GM19438 (cell line): ENCODE measurements around the gene METTL25B.
"Not testable (repeated sequence)": the region's sequence is repeated elsewhere in the genome, so short reads cannot be mapped to it uniquely, and the experiment has no call there.

Experiments used
- ATAC-seq: cut with Tn5 transposase; IDR thresholded peaks from one replicate; pipeline ENCODE4 v1.9.1; 2021; ENCODE audit warnings: low read depth; ENCODE audit not compliant: unreplicated experiment

Gene METTL25B

DNA sequence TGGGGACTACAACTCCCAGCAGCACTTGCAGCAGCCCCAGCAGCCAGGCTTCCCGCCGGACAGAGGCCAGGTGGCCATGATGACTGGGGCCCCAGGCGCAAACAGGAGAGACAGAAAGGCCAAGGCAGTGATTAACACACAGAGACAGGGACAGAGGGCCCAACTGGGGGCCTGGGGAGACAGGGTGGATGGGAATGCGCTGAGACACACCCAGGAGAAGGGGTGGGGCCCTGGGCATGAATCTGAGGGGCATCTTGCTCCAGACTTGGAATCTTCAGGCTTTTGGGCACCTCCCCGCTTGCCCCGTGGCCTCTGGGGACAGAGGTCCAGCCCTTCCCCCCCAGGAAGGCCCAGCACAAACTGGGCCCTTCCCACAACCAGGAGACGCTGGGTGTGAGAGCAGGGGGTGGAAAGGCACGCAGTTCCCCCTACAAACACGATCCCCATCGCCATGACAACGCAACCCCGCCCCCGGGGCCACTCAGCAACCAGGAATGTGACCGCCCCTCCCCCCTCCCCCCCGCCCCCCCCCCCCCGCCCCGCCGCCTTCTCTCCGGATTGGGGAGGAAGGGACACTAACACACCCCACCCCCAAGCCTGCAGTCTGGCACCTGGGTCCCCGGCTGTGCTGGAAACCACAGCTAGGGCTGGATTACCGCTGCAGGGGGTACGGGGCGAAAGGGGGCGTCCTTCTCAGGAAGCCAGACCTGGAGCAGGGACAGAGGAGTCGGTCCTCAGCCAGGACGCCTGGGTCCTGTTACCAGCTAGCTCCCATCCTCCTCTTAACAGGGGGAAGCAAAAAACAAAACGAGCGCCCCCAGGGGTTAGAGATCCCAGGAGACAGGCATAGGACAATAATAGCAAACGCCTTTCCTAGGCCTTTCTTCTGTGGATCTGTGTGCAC is 18.7 kb downstream of the METTL25B start:
- no peak for ATAC-seq

- ATAC-seq = no peak
Observed at GRCh38 chr1:156747742-156748669, 19.7 kb downstream of the METTL25B start.

- no peak for ATAC-seq
Observed at GRCh38 chr1:156748670-156749418, 20.6 kb downstream of the METTL25B start.

DNA sequence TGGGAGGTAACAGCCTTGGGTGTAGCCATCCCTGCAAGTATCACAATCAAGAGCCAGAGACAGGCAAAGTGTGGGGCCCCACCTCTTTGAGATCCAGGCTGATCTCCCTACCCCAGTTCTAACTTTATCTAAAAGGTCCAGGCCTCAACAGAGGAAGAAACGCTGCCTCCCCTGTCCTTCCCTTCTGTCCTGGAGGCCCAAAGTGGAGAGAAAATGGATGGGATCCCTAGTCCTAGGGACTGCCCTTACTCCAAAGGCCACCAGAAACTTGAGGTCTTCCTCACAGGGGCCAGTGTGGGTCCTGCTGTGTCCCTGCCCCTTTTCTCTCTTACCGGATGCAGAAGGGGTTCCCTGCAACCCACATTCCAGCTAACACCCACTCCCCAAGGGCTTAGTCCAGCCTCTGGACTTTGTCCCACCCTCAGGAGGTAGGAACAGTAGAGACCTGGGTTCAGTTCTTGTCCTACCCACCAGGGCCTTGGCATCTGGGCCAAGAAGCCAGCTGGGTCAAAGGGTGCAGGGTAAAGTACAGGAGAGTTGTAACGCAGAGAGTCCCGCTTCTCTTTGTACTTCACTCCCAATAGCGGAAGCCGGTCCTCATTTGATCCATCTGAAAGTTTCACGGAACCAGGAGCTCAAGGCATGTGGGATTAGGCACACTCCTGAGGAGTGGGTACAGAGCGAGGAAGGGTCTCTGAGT is 21.3 kb downstream of the METTL25B start:
- no peak for ATAC-seq

DNA sequence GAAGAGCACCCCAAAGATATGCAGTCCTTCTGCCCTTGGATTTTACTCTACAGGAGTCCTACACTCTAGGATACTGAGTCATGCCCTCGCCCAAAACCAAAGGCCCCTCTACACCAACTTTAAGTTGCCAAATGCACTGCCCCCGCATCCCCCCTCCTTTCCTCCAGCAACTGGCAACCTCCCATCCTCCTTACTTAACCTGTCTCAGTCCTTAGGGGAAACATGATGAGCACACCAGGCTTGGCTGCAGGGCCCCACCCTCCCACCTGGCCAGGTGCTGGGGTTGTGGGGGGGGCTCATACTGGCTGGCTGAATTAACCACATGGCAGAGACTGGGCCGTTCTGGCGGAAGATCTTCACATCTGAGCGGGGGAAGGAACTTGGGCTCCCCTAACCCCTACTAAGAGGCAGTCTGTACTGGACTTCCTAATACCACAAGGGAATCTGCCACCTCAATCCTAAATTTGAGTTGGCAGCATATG is 22.0 kb downstream of the METTL25B start:
- no peak for ATAC-seq

GRCh38 chr1:156750711-156751450 is 22.6 kb downstream of the METTL25B start:
- ATAC-seq = peak; percentile 4

GRCh38 chr1:156751451-156751756 is 23.1 kb downstream of the METTL25B start, which contains the start of gene HDGF:
Gene HDGF (minus strand): TSS chr1:156751675. CDS start chr1:156751429, 246 bp downstream.
- ATAC-seq = peak; percentile 12

GRCh38 chr1:156751757-156752481 is 23.6 kb downstream of the METTL25B start:
- ATAC-seq = peak; percentile 55

- no peak for ATAC-seq
Observed at GRCh38 chr1:156752843-156753482, 24.7 kb downstream of the METTL25B start.

GRCh38 chr1:156754219-156754618 is 25.9 kb downstream of the METTL25B start:
- ATAC-seq = no peak

GRCh38 chr1:156755527-156755950 is 27.3 kb downstream of the METTL25B start:
- ATAC-seq = no peak

- ATAC-seq = no peak
Observed at GRCh38 chr1:156756355-156756754, 28.1 kb downstream of the METTL25B start.

DNA sequence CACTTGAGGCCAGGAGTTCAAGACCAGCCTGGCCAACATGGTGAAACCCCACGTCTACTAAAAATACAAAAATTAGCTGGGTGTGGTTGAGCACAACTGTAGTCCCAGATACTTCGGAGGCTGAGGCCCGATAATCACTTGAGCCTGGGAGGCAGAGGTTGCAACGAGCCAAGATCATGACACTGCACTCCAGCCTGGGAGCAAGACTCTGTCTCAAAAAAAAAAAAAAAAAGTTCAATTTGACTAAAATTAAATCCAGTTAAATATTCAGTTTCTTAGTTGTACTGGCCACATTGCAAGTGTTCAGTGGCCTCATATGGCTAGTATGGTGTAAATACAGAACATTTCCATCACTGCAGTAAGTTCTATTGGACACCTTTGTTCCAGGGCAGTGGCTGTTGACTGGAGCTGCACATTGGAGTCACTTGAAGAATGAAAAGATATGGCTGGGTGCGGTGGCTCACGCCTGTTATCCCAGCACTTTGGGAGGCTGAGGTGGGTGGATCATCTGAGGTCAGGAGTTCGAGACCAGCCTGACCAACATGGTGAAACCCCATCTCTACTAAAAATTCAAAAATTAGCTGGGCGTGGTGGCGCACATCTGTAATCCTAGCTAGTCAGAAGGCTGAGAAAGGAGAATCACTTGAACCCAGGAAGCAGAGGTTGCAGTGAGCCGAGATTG is 29.4 kb downstream of the METTL25B start:
- ATAC-seq = not testable (repeated sequence)

GRCh38 chr1:156760092-156760795 is 32.0 kb downstream of the METTL25B start:
- no peak for ATAC-seq

DNA sequence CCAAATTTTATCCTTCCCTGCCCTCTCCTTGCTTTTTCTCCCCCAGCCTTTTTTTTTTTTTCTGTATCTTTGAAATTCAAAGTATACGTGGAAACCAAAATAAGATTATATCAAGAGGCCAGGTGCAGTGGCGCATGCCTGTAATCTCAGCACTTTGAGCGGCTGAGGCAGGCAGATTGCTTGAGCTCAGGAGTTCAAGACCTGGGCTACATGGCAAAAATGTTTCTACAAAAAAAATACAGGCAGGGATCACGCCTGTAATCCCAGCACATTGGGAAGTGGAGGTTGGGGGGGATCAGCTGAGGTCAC is 32.5 kb downstream of the METTL25B start:
- ATAC-seq = no peak

DNA sequence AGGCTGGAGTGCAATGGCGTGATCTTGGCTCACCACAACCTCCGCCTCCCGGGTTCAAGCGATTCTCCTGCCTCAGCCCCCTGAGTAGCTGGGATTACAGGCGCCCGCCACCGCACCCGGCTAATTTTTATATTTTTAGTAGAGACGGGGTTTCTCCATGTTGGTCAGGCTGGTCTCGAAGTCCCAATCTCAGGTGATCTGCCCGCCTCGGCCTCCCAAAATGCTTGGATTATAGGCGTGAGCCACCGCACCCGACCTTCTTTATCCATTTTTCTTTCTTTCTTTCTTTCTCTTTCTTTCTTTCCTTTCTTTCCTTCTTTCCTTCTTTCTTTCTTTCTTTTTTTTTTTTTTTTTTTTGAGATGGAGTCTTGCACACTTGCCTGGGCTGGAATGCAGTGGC is 36.9 kb downstream of the METTL25B start:
- ATAC-seq = not testable (repeated sequence)

GRCh38 chr1:156765666-156766065 is 37.4 kb downstream of the METTL25B start:
- ATAC-seq = no peak
